Astrocyte (in vitro differentiated cells and primary cell): Measurements from ENCODE around the gene IMMP2L.

Source experiments
- EZH2 ChIP-seq: IDR thresholded peaks from 2 replicates; pipeline ENCODE4 v1.6.1; 2012; ENCODE audit warnings: mild to moderate bottlenecking, low read length, inconsistent platforms; ENCODE audit not compliant: insufficient read depth
- TF ChIP-seq, protein P1 (sequence below): IDR thresholded peaks from 2 replicates; pipeline ENCODE4 v1.5.1; 2011; ENCODE audit warnings: low read depth, mild to moderate bottlenecking, inconsistent platforms, low read length, moderate library complexity; ENCODE audit not compliant: insufficient read depth

DNA sequence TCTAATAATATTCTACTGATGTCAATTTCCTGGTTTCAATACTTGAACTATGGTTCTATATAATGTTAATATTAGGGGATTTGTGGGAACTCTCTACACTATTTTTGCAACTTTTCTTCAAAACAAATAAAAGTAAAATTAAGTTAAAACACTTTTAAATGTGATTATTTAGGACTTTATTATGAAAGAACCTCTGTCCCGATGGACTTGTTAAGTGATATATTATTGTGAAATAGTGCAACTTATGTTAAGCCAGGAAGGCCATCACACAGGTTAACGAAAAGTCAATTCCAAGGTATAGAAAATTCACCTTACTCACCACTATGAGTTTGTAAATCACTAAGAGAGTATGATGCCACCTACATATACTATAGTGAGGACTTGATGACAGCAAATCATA is 79.2 kb downstream of the IMMP2L start:
- TF ChIP-seq, protein P1, sequence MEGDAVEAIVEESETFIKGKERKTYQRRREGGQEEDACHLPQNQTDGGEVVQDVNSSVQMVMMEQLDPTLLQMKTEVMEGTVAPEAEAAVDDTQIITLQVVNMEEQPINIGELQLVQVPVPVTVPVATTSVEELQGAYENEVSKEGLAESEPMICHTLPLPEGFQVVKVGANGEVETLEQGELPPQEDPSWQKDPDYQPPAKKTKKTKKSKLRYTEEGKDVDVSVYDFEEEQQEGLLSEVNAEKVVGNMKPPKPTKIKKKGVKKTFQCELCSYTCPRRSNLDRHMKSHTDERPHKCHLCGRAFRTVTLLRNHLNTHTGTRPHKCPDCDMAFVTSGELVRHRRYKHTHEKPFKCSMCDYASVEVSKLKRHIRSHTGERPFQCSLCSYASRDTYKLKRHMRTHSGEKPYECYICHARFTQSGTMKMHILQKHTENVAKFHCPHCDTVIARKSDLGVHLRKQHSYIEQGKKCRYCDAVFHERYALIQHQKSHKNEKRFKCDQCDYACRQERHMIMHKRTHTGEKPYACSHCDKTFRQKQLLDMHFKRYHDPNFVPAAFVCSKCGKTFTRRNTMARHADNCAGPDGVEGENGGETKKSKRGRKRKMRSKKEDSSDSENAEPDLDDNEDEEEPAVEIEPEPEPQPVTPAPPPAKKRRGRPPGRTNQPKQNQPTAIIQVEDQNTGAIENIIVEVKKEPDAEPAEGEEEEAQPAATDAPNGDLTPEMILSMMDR, result no peak
- no peak for TF ChIP-seq EZH2
